ENCODE data around the gene ZNF532.

ZNF532 gene

DNA sequence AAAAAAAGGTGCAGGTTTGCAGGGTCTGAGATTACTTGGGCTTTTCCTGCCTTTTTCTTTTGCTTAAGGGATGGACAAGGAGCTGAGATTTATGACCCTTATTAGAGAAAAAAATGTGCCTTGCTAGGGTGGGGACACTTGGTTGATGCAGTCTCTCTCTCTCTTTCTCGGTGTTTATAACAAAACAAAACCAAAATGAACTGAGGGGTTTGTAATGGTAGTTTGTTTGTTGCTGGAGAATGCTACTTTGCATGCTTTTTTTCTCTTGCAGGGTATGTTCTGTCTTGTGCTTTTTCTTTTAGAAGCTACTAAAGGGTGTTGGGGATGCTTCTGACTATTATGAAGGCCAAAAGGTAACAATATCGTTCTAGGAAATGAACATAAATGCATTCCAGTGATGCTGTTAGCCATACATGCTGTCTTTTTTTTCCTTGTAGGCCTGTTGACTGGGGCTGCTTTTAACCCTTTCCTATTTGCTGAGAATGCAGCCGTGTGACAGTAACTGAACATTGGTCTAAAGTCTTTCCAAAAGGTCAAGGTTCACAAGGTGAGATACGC is 435 bp downstream of the ZNF532 start:
- H3K4me3 ChIP-seq (ENCODE audit: low read depth, low read length), result peak overlapping the region; percentile 55
- no peak for TF ChIP-seq CTCF (IDR thresholded peaks at IDR 0.05; ENCODE audit: low read depth, low read length)

DNA sequence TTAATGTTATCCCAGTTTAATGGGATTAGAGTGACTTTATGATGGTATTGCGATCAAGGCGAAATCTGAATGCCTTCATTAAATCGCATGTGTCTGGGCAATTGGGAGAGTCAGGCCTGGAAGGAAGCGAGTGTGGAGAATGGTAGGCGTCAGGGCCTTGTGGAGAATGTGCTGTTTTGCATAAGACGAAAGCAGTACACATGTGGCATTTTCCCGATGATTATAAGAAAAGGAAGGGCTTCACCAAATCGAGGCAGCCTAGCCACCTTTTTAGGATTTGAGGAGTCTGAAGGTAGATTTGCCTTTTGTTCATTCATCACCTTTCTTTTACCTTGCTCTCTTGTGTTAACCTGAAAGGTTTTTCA is 1.0 kb downstream of the ZNF532 start:
- no peak for TF ChIP-seq CTCF (IDR thresholded peaks at IDR 0.05; ENCODE audit: low read depth, low read length)
- H3K4me3 ChIP-seq (ENCODE audit: low read depth, low read length), result peak overlapping the region; percentile 55

GRCh38 chr18:58866066-58866772 is 1.5 kb downstream of the ZNF532 start:
- TF ChIP-seq CTCF (IDR thresholded peaks at IDR 0.05; ENCODE audit: low read depth, low read length), result no peak
- peak overlapping the region; percentile 55 for H3K4me3 ChIP-seq (ENCODE audit: low read depth, low read length)

GRCh38 chr18:58866773-58867150 is 2.1 kb downstream of the ZNF532 start:
- H3K4me3 ChIP-seq (ENCODE audit: low read depth, low read length), result no peak overlapping the region; the same call in 1 of the 2 replicates
- TF ChIP-seq CTCF (IDR thresholded peaks at IDR 0.05; ENCODE audit: low read depth, low read length), result no peak

DNA sequence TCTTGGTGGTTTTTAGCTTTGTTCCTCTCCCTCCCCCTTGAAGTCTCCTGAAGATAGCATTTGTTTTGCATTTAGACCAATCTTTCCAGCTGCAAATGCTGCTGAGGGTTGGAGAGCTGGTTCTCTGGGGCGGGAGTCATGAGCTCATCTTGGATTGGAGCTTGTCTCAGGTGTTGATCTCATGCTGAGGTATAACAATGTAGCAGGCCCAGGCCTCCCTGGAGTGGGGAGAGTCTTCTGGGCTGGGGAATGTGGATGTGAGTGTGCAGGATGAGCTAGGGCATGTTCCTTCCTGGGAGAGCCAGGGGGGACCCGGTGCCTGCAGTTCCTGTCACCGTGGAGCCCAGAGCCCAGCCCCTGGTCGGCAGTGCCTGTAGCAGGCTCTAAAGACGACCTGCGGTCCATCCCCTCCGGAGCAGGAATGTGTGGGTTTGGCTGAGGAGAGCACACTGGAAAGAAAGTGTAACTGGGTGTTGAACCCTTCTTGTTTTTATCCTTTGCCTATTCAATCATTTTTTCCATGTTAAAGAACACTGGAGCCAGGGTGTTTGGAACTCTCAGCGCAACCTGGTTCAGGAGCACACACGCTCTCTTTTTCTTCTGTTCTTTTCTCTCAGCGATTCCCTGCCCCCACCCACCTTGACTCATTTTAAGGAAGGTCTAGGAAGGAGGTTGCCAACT is 2.7 kb downstream of the ZNF532 start:
- TF ChIP-seq CTCF (IDR thresholded peaks at IDR 0.05; ENCODE audit: low read depth, low read length), result no peak
- H3K4me3 ChIP-seq (ENCODE audit: low read depth, low read length), result no peak overlapping the region

- no peak overlapping the region for H3K4me3 ChIP-seq (ENCODE audit: low read depth, low read length)
- TF ChIP-seq CTCF (IDR thresholded peaks at IDR 0.05; ENCODE audit: low read depth, low read length), result no peak
Measured at GRCh38 chr18:58868440-58868839, 3.8 kb downstream of the ZNF532 start.

DNA sequence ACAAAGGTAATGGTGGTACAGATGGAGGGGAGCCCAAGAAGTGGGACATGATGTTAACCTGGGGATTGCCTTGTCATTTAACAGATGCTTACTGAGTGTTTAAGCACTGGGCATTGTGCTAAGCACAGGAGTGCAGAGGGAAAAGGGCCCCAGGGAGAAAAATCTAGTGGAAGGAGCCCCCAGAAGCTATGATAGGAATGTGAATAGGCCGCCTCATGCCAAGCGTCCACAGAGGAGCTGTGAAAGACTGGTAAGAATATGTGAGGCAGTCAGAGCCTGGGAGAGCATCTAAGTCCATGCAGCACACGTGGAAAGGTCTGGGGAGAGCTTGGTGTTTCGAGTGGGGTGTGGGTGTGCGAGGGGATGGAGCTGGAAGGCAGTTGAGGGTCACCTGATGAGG is 5.5 kb downstream of the ZNF532 start:
- no peak overlapping the region for H3K4me3 ChIP-seq (ENCODE audit: low read depth, low read length)
- TF ChIP-seq CTCF (IDR thresholded peaks at IDR 0.05; ENCODE audit: low read depth, low read length), result no peak
